ENCODE measurements around the gene ANKRD49.

DNA sequence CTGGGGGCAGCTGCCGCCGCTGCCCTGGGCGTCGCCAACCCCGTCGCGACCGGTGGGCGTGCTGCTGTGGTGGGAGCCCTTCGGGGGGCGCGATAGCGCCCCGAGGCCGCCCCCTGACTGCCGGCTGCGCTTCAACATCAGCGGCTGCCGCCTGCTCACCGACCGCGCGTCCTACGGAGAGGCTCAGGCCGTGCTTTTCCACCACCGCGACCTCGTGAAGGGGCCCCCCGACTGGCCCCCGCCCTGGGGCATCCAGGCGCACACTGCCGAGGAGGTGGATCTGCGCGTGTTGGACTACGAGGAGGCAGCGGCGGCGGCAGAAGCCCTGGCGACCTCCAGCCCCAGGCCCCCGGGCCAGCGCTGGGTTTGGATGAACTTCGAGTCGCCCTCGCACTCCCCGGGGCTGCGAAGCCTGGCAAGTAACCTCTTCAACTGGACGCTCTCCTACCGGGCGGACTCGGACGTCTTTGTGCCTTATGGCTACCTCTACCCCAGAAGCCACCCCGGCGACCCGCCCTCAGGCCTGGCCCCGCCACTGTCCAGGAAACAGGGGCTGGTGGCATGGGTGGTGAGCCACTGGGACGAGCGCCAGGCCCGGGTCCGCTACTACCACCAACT lies 51.0 kb downstream of the ANKRD49 start:
- TF ChIP-seq, protein P1, sequence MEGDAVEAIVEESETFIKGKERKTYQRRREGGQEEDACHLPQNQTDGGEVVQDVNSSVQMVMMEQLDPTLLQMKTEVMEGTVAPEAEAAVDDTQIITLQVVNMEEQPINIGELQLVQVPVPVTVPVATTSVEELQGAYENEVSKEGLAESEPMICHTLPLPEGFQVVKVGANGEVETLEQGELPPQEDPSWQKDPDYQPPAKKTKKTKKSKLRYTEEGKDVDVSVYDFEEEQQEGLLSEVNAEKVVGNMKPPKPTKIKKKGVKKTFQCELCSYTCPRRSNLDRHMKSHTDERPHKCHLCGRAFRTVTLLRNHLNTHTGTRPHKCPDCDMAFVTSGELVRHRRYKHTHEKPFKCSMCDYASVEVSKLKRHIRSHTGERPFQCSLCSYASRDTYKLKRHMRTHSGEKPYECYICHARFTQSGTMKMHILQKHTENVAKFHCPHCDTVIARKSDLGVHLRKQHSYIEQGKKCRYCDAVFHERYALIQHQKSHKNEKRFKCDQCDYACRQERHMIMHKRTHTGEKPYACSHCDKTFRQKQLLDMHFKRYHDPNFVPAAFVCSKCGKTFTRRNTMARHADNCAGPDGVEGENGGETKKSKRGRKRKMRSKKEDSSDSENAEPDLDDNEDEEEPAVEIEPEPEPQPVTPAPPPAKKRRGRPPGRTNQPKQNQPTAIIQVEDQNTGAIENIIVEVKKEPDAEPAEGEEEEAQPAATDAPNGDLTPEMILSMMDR (IDR thresholded peaks at IDR 0.05) = no peak
- TF ChIP-seq POLR2A (IDR thresholded peaks at IDR 0.05) = no peak
